GM10266 (cell line): ENCODE measurements around the gene CHPF2.

ENCODE experiments used
- DNase-seq: peaks from one replicate; pipeline ENCODE4 v3.0.0; 2012; ENCODE audit errors: extremely low spot score
- TF ChIP-seq, protein P1 (sequence below): IDR thresholded peaks from 2 replicates; pipeline ENCODE4 v1.5.1; 2012; ENCODE audit warnings: mild to moderate bottlenecking, low read depth; ENCODE audit not compliant: control insufficient read depth, insufficient read depth; ENCODE audit errors: missing control alignments

The CHPF2 gene

DNA sequence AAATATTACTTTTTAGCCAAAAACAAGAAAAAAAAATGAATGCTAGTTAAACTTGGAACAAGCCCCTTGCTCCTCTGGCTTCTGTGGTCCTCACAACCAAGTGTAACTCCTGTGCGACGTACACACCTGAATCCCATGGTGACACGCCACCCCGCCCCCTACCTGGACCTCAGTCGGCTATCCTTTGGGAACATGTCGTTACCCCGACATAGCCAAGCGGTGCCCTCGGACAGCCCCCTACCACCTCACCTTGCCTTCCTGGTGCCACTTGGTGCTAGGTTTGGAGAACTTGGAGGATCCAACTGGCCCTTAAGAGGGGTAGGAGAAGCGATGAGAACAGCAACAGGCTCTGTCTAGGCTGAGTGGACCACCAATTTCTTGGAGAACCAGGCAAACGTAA is 28.2 kb downstream of the CHPF2 start:
- no peak for DNase-seq
- TF ChIP-seq, protein P1, sequence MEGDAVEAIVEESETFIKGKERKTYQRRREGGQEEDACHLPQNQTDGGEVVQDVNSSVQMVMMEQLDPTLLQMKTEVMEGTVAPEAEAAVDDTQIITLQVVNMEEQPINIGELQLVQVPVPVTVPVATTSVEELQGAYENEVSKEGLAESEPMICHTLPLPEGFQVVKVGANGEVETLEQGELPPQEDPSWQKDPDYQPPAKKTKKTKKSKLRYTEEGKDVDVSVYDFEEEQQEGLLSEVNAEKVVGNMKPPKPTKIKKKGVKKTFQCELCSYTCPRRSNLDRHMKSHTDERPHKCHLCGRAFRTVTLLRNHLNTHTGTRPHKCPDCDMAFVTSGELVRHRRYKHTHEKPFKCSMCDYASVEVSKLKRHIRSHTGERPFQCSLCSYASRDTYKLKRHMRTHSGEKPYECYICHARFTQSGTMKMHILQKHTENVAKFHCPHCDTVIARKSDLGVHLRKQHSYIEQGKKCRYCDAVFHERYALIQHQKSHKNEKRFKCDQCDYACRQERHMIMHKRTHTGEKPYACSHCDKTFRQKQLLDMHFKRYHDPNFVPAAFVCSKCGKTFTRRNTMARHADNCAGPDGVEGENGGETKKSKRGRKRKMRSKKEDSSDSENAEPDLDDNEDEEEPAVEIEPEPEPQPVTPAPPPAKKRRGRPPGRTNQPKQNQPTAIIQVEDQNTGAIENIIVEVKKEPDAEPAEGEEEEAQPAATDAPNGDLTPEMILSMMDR, result no peak

- TF ChIP-seq, protein P1, result no peak
Measured at GRCh38 chr7:151260883-151261282, 28.6 kb downstream of the CHPF2 start.

DNA sequence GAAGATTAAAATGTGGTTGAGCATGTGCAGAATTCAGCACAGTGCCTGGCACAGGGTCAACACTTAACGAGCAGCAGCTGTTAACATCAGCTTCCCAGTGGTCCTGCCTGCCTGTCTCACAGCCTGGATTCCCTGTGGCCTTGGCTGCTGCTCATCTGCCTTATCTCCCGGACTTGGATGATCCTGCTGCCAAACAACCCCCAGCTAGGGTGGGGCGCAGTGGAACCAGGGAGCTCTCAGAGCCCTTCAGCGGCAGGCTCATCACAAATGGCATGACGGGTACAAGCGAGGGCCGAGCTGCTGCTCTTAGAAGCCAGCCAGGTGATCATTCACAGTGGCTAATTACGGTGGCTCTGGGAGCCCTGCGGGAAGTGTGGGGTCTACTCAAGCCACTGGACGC is 29.2 kb downstream of the CHPF2 start:
- DNase-seq, result no peak
- TF ChIP-seq, protein P1, result no peak

More at GRCh38 chr7:151260883-151261282, 28.6 kb downstream of the CHPF2 start:
- no peak for DNase-seq

- TF ChIP-seq, protein P1, result no peak
- DNase-seq, result no peak
Measured at GRCh38 chr7:151264615-151265014, 32.3 kb downstream of the CHPF2 start.

GRCh38 chr7:151265351-151265931 is 33.2 kb downstream of the CHPF2 start:
- TF ChIP-seq, protein P1, result no peak
- no peak for DNase-seq

GRCh38 chr7:151269511-151269910 is 37.2 kb downstream of the CHPF2 start:
- no peak for DNase-seq
- TF ChIP-seq, protein P1, result no peak

GRCh38 chr7:151271699-151272355 is 39.5 kb downstream of the CHPF2 start:
- no peak for DNase-seq
- TF ChIP-seq, protein P1, result no peak
